Measurements from ENCODE around the gene SORBS1. TPM values are rescaled to one million over a fixed set of nuclear protein-coding genes. Genes with fewer than 3 reads are reported as not detected.

SORBS1 gene
- total RNA-seq, 1 donor from 2014 or later, result 28.2 TPM

GRCh38 chr10:95335933-95336699 is 225.1 kb downstream of the SORBS1 start:
- no peak for TF ChIP-seq CTCF (conservative IDR thresholded peaks at IDR 0.05)
- Mint-ChIP-seq H3K27me3 (no peaks in the 10 kb centered on the region), H3K4me3 (no peak overlapping the region), H3K9me3 (no peaks in the 10 kb centered on the region), H3K27ac (no peak overlapping the region), H3K4me1 (ENCODE audit: unreplicated experiment) (peaks cover 1% of the 10 kb centered on the region), H3K36me3 (peaks cover 14% of the 10 kb centered on the region)
- DNase-seq (ENCODE audit: extremely low spot score, unreplicated experiment), result no peak

- Mint-ChIP-seq H3K4me1 (ENCODE audit: unreplicated experiment) (no peaks in the 10 kb centered on the region), H3K27me3 (no peaks in the 10 kb centered on the region), H3K36me3 (peaks cover 15% of the 10 kb centered on the region), H3K27ac (peak overlapping the region; percentile 24), H3K9me3 (peaks cover under 1% of the 10 kb centered on the region), H3K4me3 (no peak overlapping the region)
- TF ChIP-seq CTCF (conservative IDR thresholded peaks at IDR 0.05), result no peak
- no peak for DNase-seq (ENCODE audit: extremely low spot score, unreplicated experiment)
Observed at GRCh38 chr10:95334805-95335144, 226.4 kb downstream of the SORBS1 start.

GRCh38 chr10:95333997-95334804 is 227.0 kb downstream of the SORBS1 start:
- no peak overlapping the region for H3K4me3 Mint-ChIP-seq
- H3K27me3 Mint-ChIP-seq, result no peaks in the 10 kb centered on the region
- H3K27ac Mint-ChIP-seq, result peak overlapping the region; percentile 24
- peaks cover 5% of the 10 kb centered on the region for H3K9me3 Mint-ChIP-seq
- no peak for TF ChIP-seq CTCF (conservative IDR thresholded peaks at IDR 0.05)
- no peak for DNase-seq (ENCODE audit: extremely low spot score, unreplicated experiment)
- peaks cover 19% of the 10 kb centered on the region for H3K36me3 Mint-ChIP-seq
- H3K4me1 Mint-ChIP-seq (ENCODE audit: unreplicated experiment), result no peaks in the 10 kb centered on the region

GRCh38 chr10:95332666-95333249 is 228.4 kb downstream of the SORBS1 start:
- DNase-seq (ENCODE audit: extremely low spot score, unreplicated experiment), result no peak
- peak overlapping the region; percentile 20 for H3K27ac Mint-ChIP-seq
- H3K27me3 Mint-ChIP-seq, result no peaks in the 10 kb centered on the region
- H3K36me3 Mint-ChIP-seq, result peaks cover 19% of the 10 kb centered on the region
- no peak for TF ChIP-seq CTCF (conservative IDR thresholded peaks at IDR 0.05)
- no peak overlapping the region for H3K4me3 Mint-ChIP-seq
- peaks cover under 1% of the 10 kb centered on the region for H3K4me1 Mint-ChIP-seq (ENCODE audit: unreplicated experiment)
- peaks cover 5% of the 10 kb centered on the region for H3K9me3 Mint-ChIP-seq

- H3K36me3 Mint-ChIP-seq, result peaks cover 19% of the 10 kb centered on the region
- H3K4me1 Mint-ChIP-seq (ENCODE audit: unreplicated experiment), result peaks cover 9% of the 10 kb centered on the region
- DNase-seq (ENCODE audit: extremely low spot score, unreplicated experiment), result no peak
- H3K9me3 Mint-ChIP-seq, result peaks cover 5% of the 10 kb centered on the region
- TF ChIP-seq CTCF (conservative IDR thresholded peaks at IDR 0.05), result no peak
- peak overlapping the region; percentile 89 for H3K27ac Mint-ChIP-seq
- no peaks in the 10 kb centered on the region for H3K27me3 Mint-ChIP-seq
- no peak overlapping the region for H3K4me3 Mint-ChIP-seq
Observed at GRCh38 chr10:95331596-95332130, 229.5 kb downstream of the SORBS1 start.

All from type B pancreatic cell (in vitro differentiated cells).